Colonic mucosa (tissue), 4 donors: ENCODE measurements around the gene OR4D11. TPM values are rescaled to one million over a fixed set of nuclear protein-coding genes. Genes with fewer than 3 reads are reported as not detected.

ENCODE experiments used
- DNase-seq: peaks from one replicate; pipeline ENCODE4 v3.0.0-alpha.2; 2020
- H3K27ac ChIP-seq: fragments of 200-600 bp; one replicate; pipeline ENCODE4 v1.8.0; 2021
- H3K27me3 ChIP-seq: fragments of 200-600 bp; one replicate; pipeline ENCODE4 v1.8.0; 2021
- H3K36me3 ChIP-seq: fragments of 200-600 bp; one replicate; pipeline ENCODE4 v1.8.0; 2021
- H3K4me1 ChIP-seq: fragments of 200-600 bp; one replicate; pipeline ENCODE4 v1.8.0; 2021; ENCODE audit warnings: mild to moderate bottlenecking
- H3K4me3 ChIP-seq: fragments of 200-600 bp; one replicate; pipeline ENCODE4 v1.8.0; 2021
- H3K9ac ChIP-seq, 2 donors: one replicate each; pipeline ENCODE4 v1.7.0; 2013; ENCODE audit warnings: control low read depth in 2 of 2, low read depth in 2 of 2, low read length in 2 of 2
- H3K9me3 ChIP-seq: fragments of 200-600 bp; one replicate; pipeline ENCODE4 v1.8.0; 2021
- CTCF ChIP-seq: fragments of 200-600 bp; IDR thresholded peaks from one replicate; pipeline ENCODE4 v1.8.0; 2022; ENCODE audit warnings: antibody characterized with exemption, mild to moderate bottlenecking
- intact Hi-C: fragments of 100-400 bp; cut with DNase I; formaldehyde crosslinking; loops from one replicate; pipeline ENCODE4 v1.14.1; 2022
- total RNA-seq, 2 donors: library from RNA; stranded (reverse); fragmentation: NEBNext Ultra II Directional in 1 of 2; extraction: Animal tissue kit (Norgen Biotek cat#: 25700) in 1 of 2; gene quantifications; one replicate each; pipeline ENCODE4 v1.2.1, GENCODE V29; 2021
- donor health status: healthy.
- donor health status: DM: no; HTN: no; CAD: no.
- donor health status: DM: no; HTN: no; CAD: no.

Gene OR4D11
- total RNA-seq, 2 donors from 2014 or later: not detected

DNA sequence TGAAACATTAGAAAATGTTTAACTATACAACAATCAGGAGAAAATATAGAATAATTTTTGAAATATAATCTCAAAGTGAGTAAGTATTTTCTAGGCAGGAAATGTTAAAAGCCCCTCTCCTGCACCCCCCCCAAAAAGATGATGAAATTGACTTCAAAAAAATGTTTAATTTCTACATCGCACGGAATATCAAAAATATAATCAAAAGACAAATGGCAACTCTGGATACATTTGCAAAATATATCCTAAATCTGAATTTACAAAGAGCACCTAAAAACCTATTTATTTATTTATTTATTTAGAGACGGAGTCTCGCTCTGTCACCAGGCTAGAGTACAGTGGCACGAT is 44.9 kb downstream of the OR4D11 start:
- Histone ChIP-seq H3K9ac (no peak overlapping the region), H3K27ac (no peak overlapping the region), H3K4me1 (no peaks in the 10 kb centered on the region), H3K36me3 (no peaks in the 10 kb centered on the region), H3K4me3 (no peak overlapping the region), H3K27me3 (no peaks in the 10 kb centered on the region), H3K9me3 (no peaks in the 10 kb centered on the region)
- DNase-seq: no peak
- intact Hi-C loops: no loop called here
- TF ChIP-seq CTCF: no peak

- TF ChIP-seq CTCF: no peak
- Histone ChIP-seq H3K36me3 (no peaks in the 10 kb centered on the region), H3K27ac (peak overlapping the region; percentile 83), H3K9ac (peak overlapping the region; percentile 62 to 70), H3K9me3 (no peaks in the 10 kb centered on the region), H3K4me1 (no peaks in the 10 kb centered on the region), H3K27me3 (no peaks in the 10 kb centered on the region), H3K4me3 (peak overlapping the region; percentile 59)
- intact Hi-C loops: no loop called here
- DNase-seq: peak; percentile 90
These were observed 47.0 kb downstream of the OR4D11 start for GRCh38 chr11:59550368-59550841.

- H3K4me3 ChIP-seq: peak overlapping the region; percentile 59
- H3K36me3 ChIP-seq: no peaks in the 10 kb centered on the region
- H3K9ac ChIP-seq: peak overlapping the region; percentile 56 to 70
- no peaks in the 10 kb centered on the region for H3K27me3 ChIP-seq
- TF ChIP-seq CTCF: no peak
- DNase-seq: peak; percentile 84
- H3K9me3 ChIP-seq: no peaks in the 10 kb centered on the region
- intact Hi-C loops: no loop called here
- H3K4me1 ChIP-seq: no peaks in the 10 kb centered on the region
- H3K27ac ChIP-seq: peak overlapping the region; percentile 83
These were observed 47.7 kb downstream of the OR4D11 start for GRCh38 chr11:59550842-59551658.

DNA sequence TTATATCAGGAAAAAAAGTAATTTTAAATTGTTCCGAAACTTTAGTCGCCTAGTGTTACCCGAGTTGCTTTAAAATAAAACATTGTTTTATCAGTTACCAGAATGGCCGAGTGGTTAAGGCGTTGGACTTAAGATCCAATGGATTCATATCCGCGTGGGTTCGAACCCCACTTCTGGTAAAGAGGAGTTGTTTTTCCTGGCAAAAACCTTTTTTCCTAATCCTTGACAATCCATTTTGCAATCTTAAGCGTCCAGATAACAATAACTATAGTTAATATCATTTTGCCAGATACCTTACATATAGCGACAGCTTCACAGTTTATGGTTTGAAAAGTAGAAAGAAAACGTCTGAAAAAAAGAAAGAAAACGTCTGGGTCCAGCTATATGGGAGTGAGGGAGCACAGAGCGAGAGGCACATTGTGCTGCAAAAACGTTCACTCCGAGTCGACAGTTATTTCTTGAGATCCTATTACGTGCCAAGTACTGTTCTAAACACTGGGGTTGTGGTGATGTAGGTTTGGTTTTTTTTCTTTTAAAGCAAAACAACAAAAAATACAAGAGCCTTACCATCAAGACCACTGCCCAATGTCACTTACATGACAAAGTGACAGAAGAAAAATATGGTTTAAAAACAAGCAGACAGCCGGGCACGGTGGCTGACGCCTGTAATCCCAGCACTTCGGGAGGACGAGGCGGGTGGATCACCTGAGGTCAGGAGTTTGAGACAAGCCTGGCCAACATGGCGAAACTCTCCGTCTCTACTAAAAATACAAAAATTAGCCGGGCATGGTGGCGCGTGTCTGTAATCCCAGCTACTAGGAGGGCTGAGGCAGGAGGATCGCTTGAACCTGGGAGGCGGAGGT is 48.5 kb downstream of the OR4D11 start:
- H3K36me3 ChIP-seq: no peaks in the 10 kb centered on the region
- peak overlapping the region; percentile 56 to 70 for H3K9ac ChIP-seq
- no peaks in the 10 kb centered on the region for H3K4me1 ChIP-seq
- DNase-seq: no peak
- intact Hi-C loops: no loop called here
- H3K27ac ChIP-seq: peak overlapping the region; percentile 83
- peak overlapping the region; percentile 59 for H3K4me3 ChIP-seq
- H3K27me3 ChIP-seq: no peaks in the 10 kb centered on the region
- no peaks in the 10 kb centered on the region for H3K9me3 ChIP-seq
- no peak for TF ChIP-seq CTCF

GRCh38 chr11:59552844-59553243 is 49.5 kb downstream of the OR4D11 start:
- H3K4me1 ChIP-seq: no peaks in the 10 kb centered on the region
- intact Hi-C loops: no loop called here

More at GRCh38 chr11:59552844-59553243, 49.5 kb downstream of the OR4D11 start:
- H3K27ac ChIP-seq: no peak overlapping the region
- H3K4me3 ChIP-seq: no peak overlapping the region
- no peak for DNase-seq
- no peaks in the 10 kb centered on the region for H3K9me3 ChIP-seq
- no peaks in the 10 kb centered on the region for H3K36me3 ChIP-seq
- no peak for TF ChIP-seq CTCF
- no peak overlapping the region for H3K9ac ChIP-seq
- no peaks in the 10 kb centered on the region for H3K27me3 ChIP-seq
